Spinal cord (tissue), 10 donors: ENCODE measurements around the gene KIF16B. TPM values are rescaled to one million over a fixed set of nuclear protein-coding genes. Genes with fewer than 3 reads are reported as not detected.
"Not testable (repeated sequence)": the region's sequence is repeated elsewhere in the genome, so short reads cannot be mapped to it uniquely, and the experiment has no call there.

Source experiments
- DNase-seq, 6 donors: peaks; one replicate each; pipeline versions ENCODE4 v3.0.0 to v3.0.0-alpha.2; 2013 to 2015; ENCODE audit warnings: low spot score in 6 of 6, low read depth in 4 of 6
- H3K27ac ChIP-seq: one replicate; pipeline ENCODE4 v1.5.1; 2013; ENCODE audit warnings: low read depth, low read length, control low read depth
- H3K27me3 ChIP-seq: one replicate; pipeline ENCODE4 v1.6.1; 2013; ENCODE audit warnings: low read length; ENCODE audit not compliant: control insufficient read depth, insufficient read depth
- H3K36me3 ChIP-seq: one replicate; pipeline ENCODE4 v1.6.1; 2013; ENCODE audit warnings: low read length; ENCODE audit not compliant: control insufficient read depth, insufficient read depth
- H3K4me1 ChIP-seq: one replicate; pipeline ENCODE4 v1.6.1; 2013; ENCODE audit warnings: low read length; ENCODE audit not compliant: control insufficient read depth, insufficient read depth
- H3K4me3 ChIP-seq: one replicate; pipeline ENCODE4 v1.5.1; 2013; ENCODE audit warnings: low read depth, low read length, control low read depth
- H3K9me3 ChIP-seq: one replicate; pipeline ENCODE4 v1.6.1; 2013; ENCODE audit warnings: low read length; ENCODE audit not compliant: control insufficient read depth, insufficient read depth
- WGBS: methylation state at CpG from one replicate; pipeline ENCODE4 v1.1.5; 2013; ENCODE audit warnings: missing lambda C conversion rate; ENCODE audit not compliant: insufficient coverage; 5-methylcytosine and 5-hydroxymethylcytosine counted together
- polyA plus RNA-seq, 2 donors: library from polyadenylated mRNA; unstranded; fragments of 120-200 nt; gene quantifications; one replicate each; pipeline ENCODE4 v1.2.1, GENCODE V29; 2013; ENCODE audit not compliant: insufficient read length in 2 of 2
- total RNA-seq, 2 donors: library from RNA; depleted of rRNA in 1 of 2; stranded (reverse); fragments of 120-200 nt in 1 of 2; fragments of >200 nt in 1 of 2; gene quantifications; one replicate each; pipeline versions ENCODE4 v1.2.3 to v1.2.4, GENCODE V29; 2013 to 2014
- donor health status: healthy.

The KIF16B gene
- total and polyA plus RNA-seq, 4 donors, result 7.8 to 21.0 (median 12.9) TPM

GRCh38 chr20:16596404-16596803, 23.2 kb upstream of the KIF16B start:
- not testable (repeated sequence) for DNase-seq, H3K36me3 ChIP-seq, H3K27me3 ChIP-seq, H3K27ac ChIP-seq, H3K4me3 ChIP-seq, H3K9me3 ChIP-seq, H3K4me1 ChIP-seq
- 93% methylated on average over 2 of the region's 3 CpGs for WGBS

- DNase-seq, result no peak
- H3K9me3 ChIP-seq, result no peaks in the 10 kb centered on the region
- H3K4me1 ChIP-seq, result no peaks in the 10 kb centered on the region
- no peaks in the 10 kb centered on the region for H3K36me3 ChIP-seq
- no peak overlapping the region for H3K27ac ChIP-seq
- H3K27me3 ChIP-seq, result no peaks in the 10 kb centered on the region
- H3K4me3 ChIP-seq, result no peak overlapping the region
- no CpG with 5 or more reads among the region's 1 CpG for WGBS
Observed at GRCh38 chr20:16595376-16595775, 22.1 kb upstream of the KIF16B start.

- Histone ChIP-seq H3K27ac (no peak overlapping the region), H3K4me3 (no peak overlapping the region), H3K9me3 (no peaks in the 10 kb centered on the region), H3K27me3 (no peaks in the 10 kb centered on the region), H3K4me1 (no peaks in the 10 kb centered on the region), H3K36me3 (no peaks in the 10 kb centered on the region)
- WGBS, result 84% methylated on average over 3 of the region's 7 CpGs
- DNase-seq, result peak in 1 of 6 donors; percentile 32
Observed at GRCh38 chr20:16590041-16590633, 16.9 kb upstream of the KIF16B start.

- Histone ChIP-seq H3K27me3 (no peaks in the 10 kb centered on the region), H3K4me3 (no peak overlapping the region), H3K36me3 (no peaks in the 10 kb centered on the region), H3K27ac (no peak overlapping the region), H3K9me3 (no peaks in the 10 kb centered on the region), H3K4me1 (no peaks in the 10 kb centered on the region)
- WGBS, result 95% methylated on average over 5 of the region's 9 CpGs
- DNase-seq, result no peak
Observed at GRCh38 chr20:16589623-16590022, 16.4 kb upstream of the KIF16B start.

GRCh38 chr20:16588241-16588640, 15.0 kb upstream of the KIF16B start:
- Histone ChIP-seq H3K4me1 (no peaks in the 10 kb centered on the region), H3K4me3 (no peak overlapping the region), H3K9me3 (no peaks in the 10 kb centered on the region), H3K36me3 (no peaks in the 10 kb centered on the region), H3K27ac (no peak overlapping the region), H3K27me3 (no peaks in the 10 kb centered on the region)
- no peak for DNase-seq
- WGBS, result 92% methylated on average over 2 of the region's 5 CpGs

- Histone ChIP-seq H3K4me1 (no peaks in the 10 kb centered on the region), H3K27me3 (no peaks in the 10 kb centered on the region), H3K27ac (no peak overlapping the region), H3K9me3 (no peaks in the 10 kb centered on the region), H3K4me3 (no peak overlapping the region), H3K36me3 (no peaks in the 10 kb centered on the region)
- WGBS, result 100% methylated on average over 1 of the region's 2 CpGs
- no peak for DNase-seq
Observed at GRCh38 chr20:16587066-16587465, 13.8 kb upstream of the KIF16B start.

- peak in 1 of 6 donors; percentile 20 for DNase-seq
- 88% methylated on average over 2 of the region's 2 CpGs for WGBS
- no peaks in the 10 kb centered on the region for H3K9me3 ChIP-seq
Observed at GRCh38 chr20:16583474-16583873, 10.2 kb upstream of the KIF16B start.

GRCh38 chr20:16581241-16581640, 8.0 kb upstream of the KIF16B start:
- H3K4me1 ChIP-seq, result no peaks in the 10 kb centered on the region
- H3K4me3 ChIP-seq, result no peak overlapping the region
- no peaks in the 10 kb centered on the region for H3K36me3 ChIP-seq
- H3K27me3 ChIP-seq, result no peaks in the 10 kb centered on the region
- H3K27ac ChIP-seq, result no peak overlapping the region
- no peaks in the 10 kb centered on the region for H3K9me3 ChIP-seq
- no peak for DNase-seq
- WGBS, result no CpG with 5 or more reads among the region's 2 CpGs

More at GRCh38 chr20:16583474-16583873, 10.2 kb upstream of the KIF16B start:
- Histone ChIP-seq H3K4me3 (no peak overlapping the region), H3K36me3 (no peaks in the 10 kb centered on the region), H3K27ac (no peak overlapping the region), H3K27me3 (no peaks in the 10 kb centered on the region), H3K4me1 (no peaks in the 10 kb centered on the region)

- no peaks in the 10 kb centered on the region for H3K36me3 ChIP-seq
- no peaks in the 10 kb centered on the region for H3K27me3 ChIP-seq
- H3K4me3 ChIP-seq, result no peak overlapping the region
- H3K9me3 ChIP-seq, result no peaks in the 10 kb centered on the region
- WGBS, result 14% methylated on average over 1 of the region's 2 CpGs
- no peak overlapping the region for H3K27ac ChIP-seq
- DNase-seq, result peak in 1 of 6 donors; percentile 59
- H3K4me1 ChIP-seq, result peaks cover 2% of the 10 kb centered on the region
Observed at GRCh38 chr20:16580620-16581019, 7.4 kb upstream of the KIF16B start.

GRCh38 chr20:16580147-16580546, 6.9 kb upstream of the KIF16B start:
- Histone ChIP-seq H3K36me3 (no peaks in the 10 kb centered on the region), H3K27ac (no peak overlapping the region), H3K4me3 (no peak overlapping the region), H3K4me1 (peaks cover 5% of the 10 kb centered on the region), H3K27me3 (no peaks in the 10 kb centered on the region), H3K9me3 (no peaks in the 10 kb centered on the region)
- DNase-seq, result peak in 3 of 6 donors; percentile 22 to 79 (median 79)
- 28% methylated on average over 2 of the region's 3 CpGs for WGBS
